NB4 (cell line): ENCODE data around the gene CES1.

Experiments
- CTCF ChIP-seq: IDR thresholded peaks from one replicate; pipeline ENCODE4 v1.5.1; 2012; ENCODE audit warnings: low read depth, low read length
- MAX ChIP-seq: IDR thresholded peaks from 2 replicates; pipeline ENCODE4 v1.6.1; 2011; ENCODE audit warnings: low read depth, low read length
- MYC ChIP-seq: IDR thresholded peaks from 2 replicates; pipeline ENCODE4 v1.6.1; 2011; ENCODE audit warnings: low read depth, low read length
- POLR2A ChIP-seq: IDR thresholded peaks from 2 replicates; pipeline ENCODE4 v1.6.1; 2011; ENCODE audit warnings: mild to moderate bottlenecking; ENCODE audit not compliant: insufficient read length; ENCODE audit errors: extremely low read depth

GRCh38 chr16:55810451-55810961 is 22.4 kb downstream of the CES1 start:
- TF ChIP-seq POLR2A = no peak
- no peak for TF ChIP-seq CTCF
- TF ChIP-seq MAX = no peak
- no peak for TF ChIP-seq MYC
